Loucy (cell line): ENCODE measurements around the gene FSTL5.

ENCODE experiments used
- CTCF ChIP-seq: fragments of 200-600 bp; sonication (generic); conservative IDR thresholded peaks from 2 replicates; pipeline ENCODE4 v1.5.1; 2014; ENCODE audit warnings: mild to moderate bottlenecking, antibody characterized with exemption, low read length
- EZH2phosphoT487 ChIP-seq: fragments of 200-600 bp; IDR thresholded peaks from 2 replicates; pipeline ENCODE4 v1.6.1; 2018; ENCODE audit warnings: antibody characterized with exemption, mild to moderate bottlenecking, moderate library complexity, borderline replicate concordance

- TF ChIP-seq CTCF (no peak), EZH2phosphoT487 (no peak)
Measured at GRCh38 chr4:161680146-161680545, 483.7 kb downstream of the FSTL5 start.
